ENCODE data around the gene PHLDA3.
A peak's percentile ranks its signal among the peaks of the same experiment; 100 is the strongest.

DNA sequence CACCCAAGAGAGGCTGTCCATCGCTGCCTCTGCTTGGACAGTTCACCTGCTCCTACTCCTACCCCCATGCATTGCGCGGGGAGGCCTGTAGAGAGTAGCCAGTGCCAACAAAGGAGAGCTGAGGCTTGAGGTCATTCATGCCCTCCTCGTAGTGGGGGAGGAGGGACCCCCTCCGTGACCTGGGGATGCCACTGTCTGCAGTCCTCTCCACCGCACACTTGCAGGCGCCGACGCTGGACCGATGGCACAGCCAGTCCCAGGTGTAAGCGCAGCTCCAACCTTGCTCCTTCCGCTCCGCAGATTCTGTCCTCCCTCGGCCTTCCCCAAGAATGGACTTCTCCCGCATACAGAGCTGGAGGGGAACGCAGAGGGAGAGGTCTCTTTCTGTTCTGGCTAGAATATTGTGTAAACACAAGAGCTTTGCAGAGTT, 672 bp upstream of the PHLDA3 start:
- TF ChIP-seq, protein P1, sequence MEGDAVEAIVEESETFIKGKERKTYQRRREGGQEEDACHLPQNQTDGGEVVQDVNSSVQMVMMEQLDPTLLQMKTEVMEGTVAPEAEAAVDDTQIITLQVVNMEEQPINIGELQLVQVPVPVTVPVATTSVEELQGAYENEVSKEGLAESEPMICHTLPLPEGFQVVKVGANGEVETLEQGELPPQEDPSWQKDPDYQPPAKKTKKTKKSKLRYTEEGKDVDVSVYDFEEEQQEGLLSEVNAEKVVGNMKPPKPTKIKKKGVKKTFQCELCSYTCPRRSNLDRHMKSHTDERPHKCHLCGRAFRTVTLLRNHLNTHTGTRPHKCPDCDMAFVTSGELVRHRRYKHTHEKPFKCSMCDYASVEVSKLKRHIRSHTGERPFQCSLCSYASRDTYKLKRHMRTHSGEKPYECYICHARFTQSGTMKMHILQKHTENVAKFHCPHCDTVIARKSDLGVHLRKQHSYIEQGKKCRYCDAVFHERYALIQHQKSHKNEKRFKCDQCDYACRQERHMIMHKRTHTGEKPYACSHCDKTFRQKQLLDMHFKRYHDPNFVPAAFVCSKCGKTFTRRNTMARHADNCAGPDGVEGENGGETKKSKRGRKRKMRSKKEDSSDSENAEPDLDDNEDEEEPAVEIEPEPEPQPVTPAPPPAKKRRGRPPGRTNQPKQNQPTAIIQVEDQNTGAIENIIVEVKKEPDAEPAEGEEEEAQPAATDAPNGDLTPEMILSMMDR (IDR thresholded peaks at IDR 0.05; ENCODE audit: borderline replicate concordance, extremely low read depth, low read length, poor library complexity, severe bottlenecking) = peak; percentile 1
- TF ChIP-seq EZH2 (IDR thresholded peaks at IDR 0.05; ENCODE audit: borderline replicate concordance, low read depth, low read length, severe bottlenecking) = no peak

Measured in DND-41 (cell line).